ENCODE data around the gene RAD51B. TPM values are rescaled to one million over a fixed set of nuclear protein-coding genes. Genes with fewer than 3 reads are reported as not detected.

Gene RAD51B
- total and polyA plus RNA-seq, 9 donors: 21.6 to 70.1 (median 35.1) TPM

DNA sequence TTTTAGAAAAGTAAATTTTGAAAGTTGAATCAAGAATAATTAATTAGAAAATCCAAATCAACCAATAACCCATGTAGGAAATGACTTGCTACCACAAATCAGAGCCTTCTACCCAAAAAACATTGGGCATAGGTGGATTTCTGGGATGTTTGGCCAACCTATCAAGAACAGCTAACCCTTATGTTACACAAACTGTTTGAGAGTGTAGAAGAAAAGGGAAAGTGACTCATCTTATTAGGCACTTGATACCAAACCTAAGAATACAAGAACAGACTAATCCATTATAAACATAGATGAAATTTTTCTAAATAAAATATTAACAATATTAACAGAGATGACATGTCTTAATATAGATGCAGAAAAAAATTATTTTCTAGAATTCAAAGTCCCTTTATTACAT is 712.9 kb downstream of the RAD51B start:
- intact Hi-C loops (cut with DNase I): no loop called here
- no peak for DNase-seq
- TF ChIP-seq EP300 (IDR thresholded peaks at IDR 0.05) (no peak), POLR2A (IDR thresholded peaks at IDR 0.05) (no peak), CTCF (IDR thresholded peaks at IDR 0.05) (no peak)
- H3K4me3 ChIP-seq: no peak overlapping the region
- peaks cover under 1% of the 10 kb centered on the region for H3K4me1 ChIP-seq (ENCODE audit: insufficient read depth)
- no peak overlapping the region for H3K27ac ChIP-seq
- no peaks in the 10 kb centered on the region for H3K36me3 ChIP-seq
- no peaks in the 10 kb centered on the region for H3K27me3 ChIP-seq
- no peaks in the 10 kb centered on the region for H3K9me3 ChIP-seq

DNA sequence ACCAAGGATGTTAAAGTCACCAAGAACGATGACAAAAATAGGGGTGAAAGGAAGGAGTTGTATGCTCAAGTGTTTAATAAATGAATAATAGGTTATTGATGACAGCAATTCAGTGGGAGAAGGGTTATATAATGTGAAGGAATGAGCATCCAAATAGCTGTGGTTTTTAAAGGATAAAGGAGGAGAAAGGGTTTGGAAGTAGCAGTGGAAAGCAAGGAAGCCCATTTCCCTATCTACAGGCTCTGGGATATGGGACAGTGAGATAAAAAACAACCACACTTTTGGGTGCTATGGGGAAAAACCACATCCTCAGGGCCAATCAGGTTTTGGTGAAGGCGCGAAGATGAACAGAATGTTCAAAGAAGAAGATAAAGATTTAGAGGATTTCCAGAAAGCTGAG is 714.7 kb downstream of the RAD51B start:
- Histone ChIP-seq H3K4me1 (ENCODE audit: insufficient read depth) (no peaks in the 10 kb centered on the region), H3K27me3 (no peaks in the 10 kb centered on the region), H3K27ac (no peak overlapping the region), H3K36me3 (no peaks in the 10 kb centered on the region), H3K4me3 (no peak overlapping the region), H3K9me3 (no peaks in the 10 kb centered on the region)
- DNase-seq: no peak
- TF ChIP-seq POLR2A (IDR thresholded peaks at IDR 0.05): no peak
- no peak for TF ChIP-seq EP300 (IDR thresholded peaks at IDR 0.05)
- no peak for TF ChIP-seq CTCF (IDR thresholded peaks at IDR 0.05)
- WGBS, 3 donors: 93 to 96% (median 94%) methylated on average over 3 of the region's 3 CpGs
- intact Hi-C loops (cut with DNase I): no loop called here

DNA sequence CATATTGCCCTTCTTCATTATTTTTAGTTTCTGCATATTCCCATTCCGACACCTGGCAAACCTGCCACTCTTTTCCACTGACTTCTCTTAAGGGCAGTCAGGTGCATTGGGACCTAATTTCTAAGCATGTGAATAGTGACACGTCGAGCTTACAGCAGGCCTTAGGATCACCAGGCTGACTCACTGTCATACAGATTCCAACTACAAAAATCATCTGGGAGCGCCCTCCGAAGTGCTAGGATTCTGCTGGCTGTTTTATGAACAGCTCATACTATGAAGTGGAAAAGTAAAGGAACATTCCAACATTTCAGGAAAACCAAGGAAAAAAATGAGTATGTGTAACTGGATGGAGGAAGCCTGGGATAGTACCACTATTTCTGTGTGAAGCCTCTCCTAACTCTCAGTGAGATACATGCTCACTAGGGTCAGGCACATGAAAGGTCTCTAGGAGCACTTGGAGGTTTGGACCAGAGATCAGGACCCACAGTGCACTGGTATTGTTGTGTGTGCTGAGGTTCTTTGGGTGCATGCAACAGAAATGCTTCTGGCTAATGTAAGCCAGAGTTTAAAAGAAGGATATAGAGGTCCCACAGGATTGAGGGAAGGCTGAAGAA is 715.9 kb downstream of the RAD51B start:
- WGBS, 3 donors: 88 to 95% (median 93%) methylated on average over 5 of the region's 5 CpGs
- Histone ChIP-seq H3K27ac (no peak overlapping the region), H3K4me1 (ENCODE audit: insufficient read depth) (peaks cover 2% of the 10 kb centered on the region), H3K4me3 (no peak overlapping the region), H3K36me3 (no peaks in the 10 kb centered on the region), H3K27me3 (no peaks in the 10 kb centered on the region), H3K9me3 (no peaks in the 10 kb centered on the region)
- no peak for DNase-seq
- no peak for TF ChIP-seq POLR2A (IDR thresholded peaks at IDR 0.05)
- no peak for TF ChIP-seq EP300 (IDR thresholded peaks at IDR 0.05)
- TF ChIP-seq CTCF (IDR thresholded peaks at IDR 0.05): no peak
- intact Hi-C loops (cut with DNase I): no loop called here

- Histone ChIP-seq H3K4me3 (no peak overlapping the region), H3K27me3 (no peaks in the 10 kb centered on the region), H3K27ac (no peak overlapping the region), H3K9me3 (no peaks in the 10 kb centered on the region), H3K36me3 (no peaks in the 10 kb centered on the region), H3K4me1 (ENCODE audit: insufficient read depth) (peaks cover 2% of the 10 kb centered on the region)
- 97 to 100% (median 98%) methylated on average over 1 of the region's 1 CpG for WGBS, 3 donors
- TF ChIP-seq CTCF (IDR thresholded peaks at IDR 0.05) (no peak), EP300 (IDR thresholded peaks at IDR 0.05) (no peak), POLR2A (IDR thresholded peaks at IDR 0.05) (no peak)
- DNase-seq: no peak
- intact Hi-C loops (cut with DNase I): no loop called here
Measured at GRCh38 chr14:68536018-68536410, 716.4 kb downstream of the RAD51B start.

Data from ovary (tissue), 9 donors.